Naive B cell (primary cell): ENCODE data around the gene RPL15. TPM values are rescaled to one million over a fixed set of nuclear protein-coding genes. Genes with fewer than 3 reads are reported as not detected.
"Not testable (repeated sequence)": the region's sequence is repeated elsewhere in the genome, so short reads cannot be mapped to it uniquely, and the experiment has no call there.

ENCODE experiments used
- ATAC-seq, 2 donors: fragments of 150-1000 bp; cut with Tn5 transposase; 2 replicates each; pipeline ENCODE4 v1.10.0; 2021; ENCODE audit warnings: low read depth in 2 of 2, mild to moderate bottlenecking in 2 of 2, moderate library complexity in 2 of 2
- DNase-seq: peaks from one replicate; pipeline ENCODE4 v3.0.0; 2022
- H3K27ac Mint-ChIP-seq, 6 donors: one replicate each; pipeline ENCODE4 v1.8.0; 2020 to 2022; ENCODE audit warnings: mild to moderate bottlenecking in 6 of 6, mixed read lengths in 6 of 6, moderate library complexity in 5 of 6, inconsistent platforms in 2 of 6
- H3K27me3 Mint-ChIP-seq, 3 donors: one replicate each; pipeline ENCODE4 v1.8.0; 2021 to 2022; ENCODE audit warnings: mixed read lengths in 3 of 3, mild to moderate bottlenecking in 1 of 3
- H3K36me3 Mint-ChIP-seq, 2 donors: one replicate each; pipeline ENCODE4 v1.8.0; 2020 to 2022; ENCODE audit warnings: mixed read lengths in 2 of 2, inconsistent platforms in 1 of 2, mild to moderate bottlenecking in 1 of 2
- H3K4me1 Mint-ChIP-seq, 3 donors: one replicate each; pipeline ENCODE4 v1.8.0; 2020 to 2022; ENCODE audit warnings: mixed read lengths in 3 of 3, inconsistent platforms in 1 of 3, mild to moderate bottlenecking in 1 of 3, moderate library complexity in 1 of 3
- H3K4me3 Mint-ChIP-seq, 8 donors: one replicate each; pipeline ENCODE4 v1.8.0; 2020 to 2022; ENCODE audit warnings: mild to moderate bottlenecking in 8 of 8, mixed read lengths in 8 of 8, moderate library complexity in 8 of 8, inconsistent platforms in 2 of 8
- H3K9me3 Mint-ChIP-seq, 7 donors: one replicate each; pipeline ENCODE4 v1.8.0; 2020 to 2022; ENCODE audit warnings: mixed read lengths in 7 of 7, mild to moderate bottlenecking in 5 of 7, inconsistent platforms in 2 of 7, moderate library complexity in 1 of 7
- polyA plus RNA-seq, 6 donors: library from polyadenylated mRNA; unstranded; fragments of 300-500 nt; fragmentation: Illumina TruSeq; gene quantifications; one replicate each; pipeline ENCODE4 v1.2.3, GENCODE V29; 2021; ENCODE audit warnings: low read depth in 6 of 6

Gene RPL15
- polyA plus RNA-seq, 6 donors from 2014 or later = 5,343 to 7,068 (median 5,837) TPM

GRCh38 chr3:23879485-23879884, 37.4 kb upstream of the RPL15 start:
- Mint-ChIP-seq H3K36me3 (peaks cover 0 to 7% of the 10 kb centered on the region in 2 donors), H3K4me1 (peaks cover 39 to 66% (median 62%) of the 10 kb centered on the region in 3 donors), H3K4me3 (no peak overlapping the region), H3K27ac (peak overlapping the region in 2 of 6 donors; percentile 28 to 32), H3K9me3 (peaks cover 0 to 1% (median 0%) of the 10 kb centered on the region in 7 donors), H3K27me3 (no peaks in the 10 kb centered on the region)
- no peak for ATAC-seq
- no peak for DNase-seq

GRCh38 chr3:23880703-23881339, 36.1 kb upstream of the RPL15 start:
- H3K4me3 Mint-ChIP-seq = peak overlapping the region in 1 of 8 donors; percentile 12
- H3K4me1 Mint-ChIP-seq = peaks cover 33 to 55% (median 48%) of the 10 kb centered on the region in 3 donors
- peak overlapping the region in 4 of 6 donors; percentile 11 to 88 (median 64) for H3K27ac Mint-ChIP-seq
- H3K27me3 Mint-ChIP-seq = no peaks in the 10 kb centered on the region
- DNase-seq (no peak), ATAC-seq (no peak)
- H3K36me3 Mint-ChIP-seq = peaks cover 0 to 7% of the 10 kb centered on the region in 2 donors
- peaks cover 0 to 1% (median 0%) of the 10 kb centered on the region in 7 donors for H3K9me3 Mint-ChIP-seq

GRCh38 chr3:23881993-23882392, 34.9 kb upstream of the RPL15 start:
- Mint-ChIP-seq H3K4me1 (peaks cover 26 to 46% (median 39%) of the 10 kb centered on the region in 3 donors), H3K27ac (peak overlapping the region in 3 of 6 donors; percentile 57 to 88 (median 77)), H3K4me3 (peak overlapping the region in 6 of 8 donors; percentile 0 to 61 (median 27))
- H3K36me3 Mint-ChIP-seq, H3K9me3 Mint-ChIP-seq, ATAC-seq, H3K27me3 Mint-ChIP-seq, DNase-seq: not testable (repeated sequence)

GRCh38 chr3:23882487-23882918, 34.4 kb upstream of the RPL15 start:
- Mint-ChIP-seq H3K9me3 (peaks cover 0 to 1% (median 0%) of the 10 kb centered on the region in 7 donors), H3K4me3 (no peak overlapping the region), H3K27me3 (no peaks in the 10 kb centered on the region), H3K36me3 (peaks cover 0 to 7% of the 10 kb centered on the region in 2 donors), H3K27ac (peak overlapping the region in 3 of 6 donors; percentile 27 to 77 (median 57)), H3K4me1 (peaks cover 26 to 41% (median 35%) of the 10 kb centered on the region in 3 donors)
- ATAC-seq = no peak
- no peak for DNase-seq

- Mint-ChIP-seq H3K4me1 (peaks cover 14 to 29% (median 21%) of the 10 kb centered on the region in 3 donors), H3K27me3 (no peaks in the 10 kb centered on the region), H3K27ac (peak overlapping the region in 2 of 6 donors; percentile 4 to 72), H3K9me3 (peaks cover 0 to 1% (median 0%) of the 10 kb centered on the region in 7 donors), H3K4me3 (no peak overlapping the region), H3K36me3 (peaks cover 0 to 7% of the 10 kb centered on the region in 2 donors)
- ATAC-seq (no peak), DNase-seq (no peak)
Measured at GRCh38 chr3:23884481-23884880, 32.5 kb upstream of the RPL15 start.

- no peak for ATAC-seq
- Mint-ChIP-seq H3K36me3 (peaks cover 0 to 7% of the 10 kb centered on the region in 2 donors), H3K4me3 (no peak overlapping the region), H3K27ac (no peak overlapping the region), H3K27me3 (no peaks in the 10 kb centered on the region), H3K9me3 (peaks cover 0 to 1% (median 0%) of the 10 kb centered on the region in 7 donors), H3K4me1 (peaks cover 10 to 28% (median 15%) of the 10 kb centered on the region in 3 donors)
- no peak for DNase-seq
Measured at GRCh38 chr3:23885210-23885609, 31.7 kb upstream of the RPL15 start.

GRCh38 chr3:23886311-23886710, 30.6 kb upstream of the RPL15 start:
- no peak for ATAC-seq
- DNase-seq = no peak
- peaks cover 0 to 6% of the 10 kb centered on the region in 2 donors for H3K36me3 Mint-ChIP-seq
- H3K4me1 Mint-ChIP-seq = peaks cover 4 to 18% (median 8%) of the 10 kb centered on the region in 3 donors
- no peaks in the 10 kb centered on the region for H3K27me3 Mint-ChIP-seq
- no peak overlapping the region for H3K4me3 Mint-ChIP-seq
- peaks cover 0 to 1% (median 0%) of the 10 kb centered on the region in 7 donors for H3K9me3 Mint-ChIP-seq
- peak overlapping the region in 3 of 6 donors; percentile 3 to 40 (median 4) for H3K27ac Mint-ChIP-seq

- Mint-ChIP-seq H3K36me3 (no peaks in the 10 kb centered on the region), H3K4me1 (peaks cover 0 to 3% (median 0%) of the 10 kb centered on the region in 3 donors), H3K9me3 (no peaks in the 10 kb centered on the region), H3K27me3 (no peaks in the 10 kb centered on the region), H3K27ac (peak overlapping the region in 1 of 6 donors; percentile 15), H3K4me3 (no peak overlapping the region)
- peak; percentile 21 to 45 for ATAC-seq
- DNase-seq = peak; percentile 39
Measured at GRCh38 chr3:23888617-23889228, 28.2 kb upstream of the RPL15 start.

GRCh38 chr3:23889386-23889785, 27.5 kb upstream of the RPL15 start:
- no peak for DNase-seq
- Mint-ChIP-seq H3K4me3 (peak overlapping the region in 1 of 8 donors; percentile 28), H3K4me1 (peaks cover under 1 to 3% (median 3%) of the 10 kb centered on the region in 3 donors), H3K27ac (peak overlapping the region in 1 of 6 donors; percentile 70), H3K36me3 (no peaks in the 10 kb centered on the region), H3K9me3 (no peaks in the 10 kb centered on the region), H3K27me3 (no peaks in the 10 kb centered on the region)
- no peak for ATAC-seq

GRCh38 chr3:23889950-23890349, 27.0 kb upstream of the RPL15 start:
- ATAC-seq (no peak), DNase-seq (no peak)
- no peak overlapping the region for H3K4me3 Mint-ChIP-seq
- H3K27me3 Mint-ChIP-seq = no peaks in the 10 kb centered on the region
- peaks cover 3 to 8% (median 6%) of the 10 kb centered on the region in 3 donors for H3K4me1 Mint-ChIP-seq
- H3K27ac Mint-ChIP-seq = peak overlapping the region in 1 of 6 donors; percentile 35
- no peaks in the 10 kb centered on the region for H3K36me3 Mint-ChIP-seq
- no peaks in the 10 kb centered on the region for H3K9me3 Mint-ChIP-seq

GRCh38 chr3:23894254-23895061, 22.5 kb upstream of the RPL15 start:
- H3K27ac Mint-ChIP-seq = peak overlapping the region in 4 of 6 donors; percentile 1 to 71 (median 34)
- peaks cover 14 to 22% of the 10 kb centered on the region in 2 donors for H3K36me3 Mint-ChIP-seq
- peaks cover 0 to 13% (median 6%) of the 10 kb centered on the region in 3 donors for H3K4me1 Mint-ChIP-seq
- H3K9me3 Mint-ChIP-seq = no peaks in the 10 kb centered on the region
- no peaks in the 10 kb centered on the region for H3K27me3 Mint-ChIP-seq
- H3K4me3 Mint-ChIP-seq = no peak overlapping the region
- no peak for DNase-seq
- no peak for ATAC-seq

GRCh38 chr3:23895181-23895580, 21.8 kb upstream of the RPL15 start:
- DNase-seq (no peak), ATAC-seq (no peak)
- Mint-ChIP-seq H3K27ac (peak overlapping the region in 3 of 6 donors; percentile 1 to 42 (median 18)), H3K4me1 (peaks cover 0 to 13% (median 6%) of the 10 kb centered on the region in 3 donors), H3K27me3 (no peaks in the 10 kb centered on the region), H3K9me3 (no peaks in the 10 kb centered on the region), H3K36me3 (peaks cover 16 to 25% of the 10 kb centered on the region in 2 donors), H3K4me3 (no peak overlapping the region)

- no peak overlapping the region for H3K4me3 Mint-ChIP-seq
- H3K36me3 Mint-ChIP-seq = peaks cover 24 to 26% of the 10 kb centered on the region in 2 donors
Measured at GRCh38 chr3:23900744-23901143, 16.2 kb upstream of the RPL15 start.

More at GRCh38 chr3:23900744-23901143, 16.2 kb upstream of the RPL15 start:
- Mint-ChIP-seq H3K27ac (no peak overlapping the region), H3K27me3 (no peaks in the 10 kb centered on the region), H3K9me3 (peaks cover 0 to 5% (median 0%) of the 10 kb centered on the region in 7 donors), H3K4me1 (peaks cover 2 to 6% (median 3%) of the 10 kb centered on the region in 3 donors)
- no peak for DNase-seq
- no peak for ATAC-seq
